CD4-positive, CD25-positive, alpha-beta regulatory T cell (primary cell): ENCODE results near the gene MVB12B. TPM values are rescaled to one million over a fixed set of nuclear protein-coding genes. Genes with fewer than 3 reads are reported as not detected.

Experiments
- ATAC-seq, 2 donors: fragments of 150-1000 bp; cut with Tn5 transposase; one replicate each; pipeline ENCODE4 v1.10.0; 2021; ENCODE audit warnings: low read depth in 2 of 2, moderate number of reproducible peaks in 2 of 2, moderate library complexity in 1 of 2
- DNase-seq, 3 donors: peaks; one replicate each; pipeline versions ENCODE4 v3.0.0 to v3.0.0-alpha.2; 2012 to 2022; ENCODE audit warnings: mixed read lengths in 1 of 3
- H3K27ac ChIP-seq: one replicate; pipeline ENCODE4 v1.7.0; 2013; ENCODE audit warnings: mild to moderate bottlenecking, low read length; ENCODE audit not compliant: insufficient read depth, poor library complexity, severe bottlenecking
- H3K27me3 ChIP-seq: one replicate; pipeline ENCODE4 v1.7.0; 2013; ENCODE audit warnings: low read length; ENCODE audit not compliant: control insufficient read depth, insufficient read depth
- H3K36me3 ChIP-seq: one replicate; pipeline ENCODE4 v1.7.0; 2013; ENCODE audit warnings: mild to moderate bottlenecking, low read length, moderate library complexity; ENCODE audit not compliant: control insufficient read depth, insufficient read depth
- H3K4me1 ChIP-seq: 2 replicates; pipeline ENCODE4 v1.7.0; 2013; ENCODE audit warnings: mild to moderate bottlenecking, low read length; ENCODE audit not compliant: insufficient read depth, control insufficient read depth, poor library complexity, severe bottlenecking
- H3K4me3 ChIP-seq: one replicate; pipeline ENCODE4 v1.7.0; 2013; ENCODE audit warnings: low read depth, mild to moderate bottlenecking, low read length, moderate library complexity
- H3K9me3 ChIP-seq, 2 experiments: 1 replicate in 1 of 2; 2 replicates in 1 of 2; pipeline ENCODE4 v1.7.0; 2013; ENCODE audit warnings: low read length in 2 of 2, mild to moderate bottlenecking in 1 of 2, moderate library complexity in 1 of 2; ENCODE audit not compliant: control insufficient read depth in 2 of 2
- H3K27ac Mint-ChIP-seq, 3 donors: one replicate each; pipeline ENCODE4 v1.8.0; 2020 to 2022; ENCODE audit warnings: mild to moderate bottlenecking in 3 of 3, mixed read lengths in 3 of 3, moderate library complexity in 2 of 3
- H3K27me3 Mint-ChIP-seq: one replicate; pipeline ENCODE4 v1.8.0; 2022; ENCODE audit warnings: mild to moderate bottlenecking, mixed read lengths
- H3K36me3 Mint-ChIP-seq: one replicate; pipeline ENCODE4 v1.8.0; 2020; ENCODE audit warnings: mixed read lengths
- H3K4me1 Mint-ChIP-seq, 4 donors: one replicate each; pipeline ENCODE4 v1.8.0; 2020 to 2022; ENCODE audit warnings: mixed read lengths in 4 of 4, mild to moderate bottlenecking in 1 of 4
- H3K4me3 Mint-ChIP-seq, 4 donors: one replicate each; pipeline ENCODE4 v1.8.0; 2020 to 2022; ENCODE audit warnings: mild to moderate bottlenecking in 4 of 4, mixed read lengths in 4 of 4, moderate library complexity in 3 of 4
- H3K9me3 Mint-ChIP-seq, 7 donors: one replicate each; pipeline ENCODE4 v1.8.0; 2020 to 2022; ENCODE audit warnings: mixed read lengths in 7 of 7, mild to moderate bottlenecking in 3 of 7, moderate library complexity in 2 of 7
- polyA plus RNA-seq, 4 donors: library from polyadenylated mRNA; unstranded; fragments of 300-500 nt; fragmentation: Illumina TruSeq; gene quantifications; one replicate each; pipeline ENCODE4 v1.2.3, GENCODE V29; 2021
- total RNA-seq: library from RNA; stranded (reverse); gene quantifications from one replicate; pipeline ENCODE4 v1.2.3, GENCODE V29; 2022

Gene MVB12B
- total and polyA plus RNA-seq, 5 donors from 2014 or later, result 0.60 to 5.1 (median 1.4) TPM

- Mint-ChIP-seq H3K36me3 (no peaks in the 10 kb centered on the region), H3K27me3 (peaks cover 4% of the 10 kb centered on the region), H3K9me3 (no peaks in the 10 kb centered on the region), H3K4me1 (peaks cover 15 to 38% (median 32%) of the 10 kb centered on the region in 4 donors), H3K27ac (no peak overlapping the region), H3K4me3 (no peak overlapping the region)
- H3K36me3 ChIP-seq, result no peaks in the 10 kb centered on the region
- no peak for ATAC-seq
- no peaks in the 10 kb centered on the region for H3K27me3 ChIP-seq
- no peaks in the 10 kb centered on the region for H3K9me3 ChIP-seq
- DNase-seq, result no peak
- peaks cover 25% of the 10 kb centered on the region for H3K4me1 ChIP-seq
- H3K4me3 ChIP-seq, result no peak overlapping the region
- H3K27ac ChIP-seq, result no peak overlapping the region
These were observed 72.6 kb downstream of the MVB12B start for GRCh38 chr9:126399251-126399650.

GRCh38 chr9:126399789-126400188 is 73.2 kb downstream of the MVB12B start:
- no peaks in the 10 kb centered on the region for H3K36me3 Mint-ChIP-seq
- no peak overlapping the region for H3K4me3 Mint-ChIP-seq
- H3K27me3 Mint-ChIP-seq, result peaks cover 4% of the 10 kb centered on the region
- no peaks in the 10 kb centered on the region for H3K36me3 ChIP-seq
- no peaks in the 10 kb centered on the region for H3K9me3 Mint-ChIP-seq
- H3K9me3 ChIP-seq, result no peaks in the 10 kb centered on the region
- H3K4me3 ChIP-seq, result no peak overlapping the region
- no peak overlapping the region for H3K27ac ChIP-seq
- H3K27ac Mint-ChIP-seq, result no peak overlapping the region
- peaks cover 25% of the 10 kb centered on the region for H3K4me1 ChIP-seq
- DNase-seq (no peak), ATAC-seq (no peak)
- no peaks in the 10 kb centered on the region for H3K27me3 ChIP-seq
- peaks cover 15 to 38% (median 29%) of the 10 kb centered on the region in 4 donors for H3K4me1 Mint-ChIP-seq

- Mint-ChIP-seq H3K4me1 (peaks cover 15 to 36% (median 25%) of the 10 kb centered on the region in 4 donors), H3K27ac (no peak overlapping the region), H3K36me3 (no peaks in the 10 kb centered on the region)
These were observed 73.9 kb downstream of the MVB12B start for GRCh38 chr9:126400571-126400970.

GRCh38 chr9:126401107-126401506 is 74.5 kb downstream of the MVB12B start:
- Histone ChIP-seq H3K27ac (no peak overlapping the region), H3K4me3 (no peak overlapping the region), H3K9me3 (no peaks in the 10 kb centered on the region), H3K27me3 (no peaks in the 10 kb centered on the region), H3K4me1 (peaks cover 25% of the 10 kb centered on the region), H3K36me3 (no peaks in the 10 kb centered on the region)
- H3K4me1 Mint-ChIP-seq, result peaks cover 10 to 33% (median 22%) of the 10 kb centered on the region in 4 donors
- ATAC-seq, result no peak
- no peak for DNase-seq
- peaks cover 4% of the 10 kb centered on the region for H3K27me3 Mint-ChIP-seq
- H3K27ac Mint-ChIP-seq, result no peak overlapping the region
- H3K4me3 Mint-ChIP-seq, result peak overlapping the region in 1 of 4 donors; percentile 47
- no peaks in the 10 kb centered on the region for H3K9me3 Mint-ChIP-seq
- H3K36me3 Mint-ChIP-seq, result no peaks in the 10 kb centered on the region

More at GRCh38 chr9:126400571-126400970, 73.9 kb downstream of the MVB12B start:
- Mint-ChIP-seq H3K27me3 (peaks cover 4% of the 10 kb centered on the region), H3K4me3 (no peak overlapping the region), H3K9me3 (no peaks in the 10 kb centered on the region)
- DNase-seq (no peak), ATAC-seq (no peak)
- Histone ChIP-seq H3K27me3 (no peaks in the 10 kb centered on the region), H3K4me3 (no peak overlapping the region), H3K4me1 (peaks cover 25% of the 10 kb centered on the region), H3K9me3 (no peaks in the 10 kb centered on the region), H3K36me3 (no peaks in the 10 kb centered on the region), H3K27ac (no peak overlapping the region)

- no peaks in the 10 kb centered on the region for H3K9me3 Mint-ChIP-seq
- Histone ChIP-seq H3K27me3 (no peaks in the 10 kb centered on the region), H3K4me1 (peaks cover 25% of the 10 kb centered on the region), H3K9me3 (no peaks in the 10 kb centered on the region), H3K36me3 (no peaks in the 10 kb centered on the region), H3K4me3 (no peak overlapping the region), H3K27ac (no peak overlapping the region)
- H3K4me3 Mint-ChIP-seq, result no peak overlapping the region
- DNase-seq (no peak), ATAC-seq (no peak)
- H3K27ac Mint-ChIP-seq, result no peak overlapping the region
- peaks cover 4% of the 10 kb centered on the region for H3K27me3 Mint-ChIP-seq
- no peaks in the 10 kb centered on the region for H3K36me3 Mint-ChIP-seq
- H3K4me1 Mint-ChIP-seq, result peaks cover 6 to 28% (median 19%) of the 10 kb centered on the region in 4 donors
These were observed 75.0 kb downstream of the MVB12B start for GRCh38 chr9:126401581-126401980.

GRCh38 chr9:126403397-126403796 is 76.8 kb downstream of the MVB12B start:
- ATAC-seq (no peak), DNase-seq (no peak)
- Histone ChIP-seq H3K27ac (no peak overlapping the region), H3K9me3 (no peaks in the 10 kb centered on the region), H3K4me1 (peaks cover 6% of the 10 kb centered on the region), H3K27me3 (no peaks in the 10 kb centered on the region), H3K4me3 (no peak overlapping the region), H3K36me3 (no peaks in the 10 kb centered on the region)
- no peaks in the 10 kb centered on the region for H3K36me3 Mint-ChIP-seq
- H3K27ac Mint-ChIP-seq, result no peak overlapping the region
- peaks cover 0 to 10% (median 4%) of the 10 kb centered on the region in 4 donors for H3K4me1 Mint-ChIP-seq
- no peaks in the 10 kb centered on the region for H3K9me3 Mint-ChIP-seq
- peaks cover 4% of the 10 kb centered on the region for H3K27me3 Mint-ChIP-seq
- no peak overlapping the region for H3K4me3 Mint-ChIP-seq

- ATAC-seq (no peak), DNase-seq (no peak)
- H3K27ac ChIP-seq, result no peak overlapping the region
- no peaks in the 10 kb centered on the region for H3K4me1 ChIP-seq
- H3K27ac Mint-ChIP-seq, result no peak overlapping the region
- no peak overlapping the region for H3K4me3 Mint-ChIP-seq
- no peaks in the 10 kb centered on the region for H3K27me3 ChIP-seq
- no peaks in the 10 kb centered on the region for H3K36me3 ChIP-seq
- peaks cover 4% of the 10 kb centered on the region for H3K27me3 Mint-ChIP-seq
- H3K4me1 Mint-ChIP-seq, result peaks cover 0 to 5% (median under 1%) of the 10 kb centered on the region in 4 donors
- H3K9me3 ChIP-seq, result no peaks in the 10 kb centered on the region
- H3K36me3 Mint-ChIP-seq, result no peaks in the 10 kb centered on the region
- no peaks in the 10 kb centered on the region for H3K9me3 Mint-ChIP-seq
- no peak overlapping the region for H3K4me3 ChIP-seq
These were observed 77.8 kb downstream of the MVB12B start for GRCh38 chr9:126404459-126404858.

- H3K27me3 ChIP-seq, result no peaks in the 10 kb centered on the region
- ATAC-seq (no peak), DNase-seq (no peak)
- no peaks in the 10 kb centered on the region for H3K36me3 ChIP-seq
- Mint-ChIP-seq H3K27me3 (no peaks in the 10 kb centered on the region), H3K9me3 (no peaks in the 10 kb centered on the region), H3K27ac (peak overlapping the region in 1 of 3 donors; percentile 24), H3K4me3 (no peak overlapping the region), H3K4me1 (peaks cover 1 to 15% (median 11%) of the 10 kb centered on the region in 4 donors), H3K36me3 (no peaks in the 10 kb centered on the region)
- no peak overlapping the region for H3K27ac ChIP-seq
- peaks cover 4% of the 10 kb centered on the region for H3K4me1 ChIP-seq
- H3K4me3 ChIP-seq, result no peak overlapping the region
- H3K9me3 ChIP-seq, result no peaks in the 10 kb centered on the region
These were observed 79.5 kb downstream of the MVB12B start for GRCh38 chr9:126406075-126406667.
